Measurements from ENCODE around the gene HOXA6. TPM values are rescaled to one million over a fixed set of nuclear protein-coding genes. Genes with fewer than 3 reads are reported as not detected.

Gene HOXA6
- polyA plus RNA-seq, 4 donors, result 25.1 to 48.3 (median 35.4) TPM

DNA sequence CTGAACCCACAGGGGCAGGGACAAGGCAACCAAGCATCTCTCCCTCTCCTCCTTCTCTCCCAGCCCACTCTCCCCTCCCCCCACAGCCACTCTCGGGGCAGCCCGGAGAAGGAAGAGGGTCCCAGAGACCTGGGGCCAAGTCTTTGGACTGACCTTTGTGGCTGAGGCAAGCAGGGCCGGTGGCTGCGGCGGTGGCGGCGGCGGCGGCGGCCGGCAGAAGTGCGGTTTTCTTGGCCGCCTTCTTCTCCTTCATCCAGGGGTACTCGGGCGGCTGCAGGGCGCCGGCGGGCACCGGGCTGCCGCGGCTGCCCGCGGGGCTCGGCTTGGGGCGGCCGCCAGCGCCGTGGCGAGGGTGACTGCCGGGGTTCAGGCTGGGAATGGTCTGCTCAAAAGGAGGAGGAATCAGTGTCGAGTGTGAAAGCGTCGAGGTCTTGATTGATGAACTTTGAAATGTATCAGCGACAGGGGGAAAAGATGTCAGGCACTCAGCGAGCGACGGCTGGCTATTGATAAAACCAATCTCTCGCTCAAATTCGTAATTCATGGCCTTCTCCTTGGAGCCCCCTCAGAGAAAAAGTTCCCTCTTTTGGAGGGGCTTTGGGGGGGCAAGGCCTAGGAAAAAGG is 45.5 kb downstream of the HOXA6 start:
- peak in 2 of 4 donors; percentile 19 to 50 for DNase-seq (ENCODE audit: low read depth in 4 of 4, low spot score in 3 of 4)

DNA sequence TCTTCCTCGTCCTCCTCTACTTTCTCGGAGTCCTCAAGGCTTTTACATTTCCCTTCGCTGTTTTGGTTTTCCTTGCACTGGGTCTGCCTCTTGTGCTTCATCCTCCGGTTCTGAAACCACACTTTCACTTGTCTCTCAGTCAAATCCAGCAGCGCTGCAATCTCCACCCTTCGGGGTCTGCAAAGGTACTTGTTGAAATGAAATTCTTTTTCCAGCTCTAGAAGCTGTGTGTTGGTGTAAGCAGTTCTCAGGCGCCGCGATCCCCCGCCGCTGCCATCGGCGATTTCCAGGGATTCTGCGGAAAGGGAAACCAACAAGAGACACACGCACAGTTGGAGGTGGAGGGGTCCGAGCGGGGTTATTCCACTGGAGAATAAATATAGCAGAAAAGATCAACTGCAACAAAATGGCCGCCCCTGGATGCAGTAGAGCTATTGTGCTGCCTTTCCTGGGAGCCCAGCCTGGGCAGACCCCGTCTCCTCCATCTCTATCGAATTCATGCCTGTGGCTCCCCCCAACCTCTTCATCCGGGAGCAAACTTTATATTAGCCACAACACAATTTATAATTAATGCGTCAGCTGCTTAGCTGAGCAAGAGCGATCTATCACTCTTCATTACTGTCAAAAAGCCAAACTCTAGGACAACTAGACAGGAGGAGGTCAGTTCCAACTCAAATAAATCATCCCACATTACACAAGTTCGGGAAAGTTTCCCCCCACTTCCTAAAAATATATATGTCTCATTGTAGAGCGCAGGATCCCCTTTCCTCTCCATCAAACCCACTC is 46.2 kb downstream of the HOXA6 start:
- peak in 2 of 4 donors; percentile 75 for DNase-seq (ENCODE audit: low read depth in 4 of 4, low spot score in 3 of 4)

DNA sequence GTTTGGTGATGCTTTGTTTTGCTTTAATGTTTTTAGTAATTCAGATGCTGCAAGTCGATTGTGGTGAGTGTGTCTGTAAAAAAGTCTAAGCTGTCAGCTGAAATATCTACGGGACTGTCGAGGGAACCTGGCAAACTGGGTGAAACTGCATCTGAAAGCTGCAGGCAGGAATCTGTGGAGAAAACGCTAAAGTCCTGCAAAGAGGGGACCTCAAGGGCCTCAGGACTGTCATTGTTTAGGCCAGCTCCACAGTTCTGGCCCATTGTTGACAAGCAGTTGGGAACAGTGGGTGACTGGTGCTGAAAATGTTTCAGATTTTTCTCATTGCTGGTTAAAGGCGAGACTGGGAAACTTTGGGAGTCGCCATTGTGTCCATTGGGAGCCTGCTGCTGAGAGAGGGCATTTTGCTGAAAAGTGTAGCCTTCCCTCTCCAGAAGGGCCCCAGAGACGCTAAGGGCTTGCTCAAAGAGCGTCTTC is 46.8 kb downstream of the HOXA6 start:
- peak in 1 of 4 donors; percentile 17 for DNase-seq (ENCODE audit: low read depth in 4 of 4, low spot score in 3 of 4)

DNA sequence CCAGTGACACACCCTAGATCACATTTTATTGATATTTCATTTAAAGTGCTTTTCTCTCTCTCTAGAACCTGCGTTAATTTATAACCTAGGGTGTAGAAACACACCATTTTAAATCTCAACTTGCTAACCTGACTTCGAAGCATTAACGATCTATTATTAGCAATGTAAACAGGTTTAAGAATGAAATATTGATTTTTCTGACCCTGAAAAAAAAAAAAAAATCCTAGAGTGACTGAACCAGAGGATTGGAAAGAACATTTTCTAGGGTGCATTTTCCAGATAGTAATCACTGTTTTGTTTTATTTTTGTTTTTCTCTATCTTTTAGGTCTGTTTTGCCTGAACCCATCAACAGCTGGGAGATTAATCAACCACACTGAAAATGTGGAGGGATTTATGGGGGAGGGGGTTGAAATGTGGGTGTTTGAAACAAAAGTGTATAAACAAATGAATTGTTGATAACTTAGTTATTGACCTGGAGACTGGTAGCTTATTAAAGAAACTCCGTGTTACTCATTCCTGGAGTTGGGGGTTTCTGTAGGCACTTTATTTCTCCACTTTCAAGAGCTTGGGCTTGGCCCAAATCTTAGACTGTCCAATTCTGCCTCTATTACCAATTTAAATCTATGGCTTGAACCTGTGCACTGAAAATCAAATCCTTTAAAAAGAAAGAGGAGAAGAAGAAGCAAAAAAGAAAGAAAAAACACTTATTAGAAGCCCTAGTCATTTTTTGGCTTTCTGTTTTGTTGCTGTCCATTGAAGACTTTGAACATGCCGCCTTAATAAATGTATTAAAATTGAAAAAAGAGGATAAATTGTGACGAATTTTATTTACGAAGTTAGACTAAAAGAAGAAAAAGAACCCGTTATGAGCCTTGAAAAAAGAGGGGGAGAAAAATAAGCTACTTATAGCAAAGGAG is 47.9 kb downstream of the HOXA6 start:
- DNase-seq (ENCODE audit: low read depth in 4 of 4, low spot score in 3 of 4), result peak in 1 of 4 donors; percentile 19

- peak; percentile 71 to 82 (median 80) for DNase-seq (ENCODE audit: low read depth in 4 of 4, low spot score in 3 of 4)
These were observed 48.8 kb downstream of the HOXA6 start for GRCh38 chr7:27098578-27099451.

GRCh38 chr7:27097686-27098577 is 49.6 kb downstream of the HOXA6 start:
- peak in 1 of 4 donors; percentile 51 for DNase-seq (ENCODE audit: low read depth in 4 of 4, low spot score in 3 of 4)

- peak in 1 of 4 donors; percentile 32 for DNase-seq (ENCODE audit: low read depth in 4 of 4, low spot score in 3 of 4)
These were observed 50.6 kb downstream of the HOXA6 start for GRCh38 chr7:27096768-27097514.

DNA sequence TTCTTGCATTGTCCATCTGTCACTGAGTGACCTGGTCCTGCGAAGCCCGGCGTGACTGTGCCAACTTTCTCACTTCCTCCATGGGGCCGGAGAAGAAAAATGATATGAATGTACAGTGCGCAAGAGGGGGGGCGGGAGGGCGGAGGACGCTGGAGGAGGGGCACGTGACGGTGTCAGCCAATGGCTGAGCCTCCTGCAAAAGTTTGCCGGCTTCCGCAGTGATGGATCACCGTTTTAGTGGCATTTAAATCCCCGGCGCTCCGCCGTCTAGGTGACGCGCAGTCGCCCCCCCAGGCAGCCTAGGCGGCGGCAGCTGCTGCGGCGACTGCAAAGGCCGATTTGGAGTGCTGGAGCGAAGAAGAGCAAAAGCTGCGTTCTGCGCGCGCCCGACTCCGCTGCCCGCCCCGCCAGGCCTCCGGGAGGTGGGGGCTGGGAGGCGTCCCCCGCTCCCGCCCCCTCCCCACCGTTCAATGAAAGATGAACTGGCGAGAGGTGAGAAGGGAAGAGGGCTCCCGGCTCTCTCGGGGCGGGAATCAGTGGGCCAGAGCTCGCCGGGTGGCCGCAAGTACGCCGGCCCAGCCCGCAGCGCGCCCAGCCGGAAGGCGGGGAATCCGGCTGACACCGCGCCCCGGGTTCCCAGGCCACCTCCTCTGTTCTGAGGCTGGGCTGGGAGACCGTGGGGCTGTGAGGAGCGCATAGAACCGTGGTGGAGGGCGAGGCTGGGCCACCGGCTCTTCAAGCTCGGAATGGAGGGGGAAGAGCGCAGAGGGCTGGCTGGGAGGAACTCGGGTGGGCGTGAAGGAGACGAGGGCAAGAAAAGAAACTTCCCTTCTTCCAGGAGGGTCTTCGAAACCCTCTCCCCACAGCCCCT is 51.4 kb downstream of the HOXA6 start, which contains the start of gene HOXA1:
TSS of gene HOXA1 (minus strand) at position 104 of the 871 bp plus-strand sequence. CDS start at position 16, 88 bp downstream.
- DNase-seq (ENCODE audit: low read depth in 4 of 4, low spot score in 3 of 4), result peak in 2 of 4 donors; percentile 80 to 86

Other genes starting within 250 kb of the HOXA6 start
- 1 to 10 TPM; 2.6 to 4.0 (median 3.0) TPM for gene HOXA1, start 51.8 kb downstream of the HOXA6 start, polyA plus RNA-seq (ENCODE audit: insufficient read length in 4 of 4)
- 10 to 100 TPM; 10.1 to 15.1 (median 11.3) TPM for gene HOXA2, start 45.1 kb downstream of the HOXA6 start, polyA plus RNA-seq (ENCODE audit: insufficient read length in 4 of 4)
- 10 to 100 TPM; 22.0 to 26.2 (median 23.3) TPM for gene HOXA4, start 17.0 kb downstream of the HOXA6 start, polyA plus RNA-seq (ENCODE audit: insufficient read length in 4 of 4)
- 10 to 100 TPM; 76.3 to 92.8 (median 81.6) TPM for gene HOXA5, start 4.1 kb downstream of the HOXA6 start, polyA plus RNA-seq (ENCODE audit: insufficient read length in 4 of 4)
- gene HOXA3, start 4.8 kb upstream of the HOXA6 start, polyA plus RNA-seq (ENCODE audit: insufficient read length in 4 of 4), result 10 to 100 TPM; 38.6 to 53.0 (median 46.3) TPM
- 10 to 100 TPM; 11.4 to 31.9 (median 27.3) TPM for gene HOXA7, start 8.9 kb upstream of the HOXA6 start, polyA plus RNA-seq (ENCODE audit: insufficient read length in 4 of 4)
- gene HOXA9, start 17.8 kb upstream of the HOXA6 start, polyA plus RNA-seq (ENCODE audit: insufficient read length in 4 of 4), result 100 to 1,000 TPM in 2 of 4 donors, 10 to 100 TPM in 2; 54.9 to 111 (median 103) TPM
- gene HOXA10, start 26.5 kb upstream of the HOXA6 start, polyA plus RNA-seq (ENCODE audit: insufficient read length in 4 of 4), result 100 to 1,000 TPM; 103 to 161 (median 136) TPM
- 10 to 100 TPM; 32.3 to 44.2 (median 40.7) TPM for gene HOXA11, start 37.5 kb upstream of the HOXA6 start, polyA plus RNA-seq (ENCODE audit: insufficient read length in 4 of 4)
- under 1 TPM in 1 of 4 donors, not detected in 3; 0.03 TPM for gene HOXA13, start 52.3 kb upstream of the HOXA6 start, polyA plus RNA-seq (ENCODE audit: insufficient read length in 4 of 4)
- gene EVX1, start 95.0 kb upstream of the HOXA6 start, polyA plus RNA-seq (ENCODE audit: insufficient read length in 4 of 4), result under 1 TPM in 2 of 4 donors, not detected in 2; 0.07 to 0.08 TPM